Measurements from ENCODE around the gene UQCRQ. TPM values are rescaled to one million over a fixed set of nuclear protein-coding genes. Genes with fewer than 3 reads are reported as not detected.

Gene UQCRQ
- total RNA-seq: 100 to 1,000 TPM; 330 to 366 TPM

DNA sequence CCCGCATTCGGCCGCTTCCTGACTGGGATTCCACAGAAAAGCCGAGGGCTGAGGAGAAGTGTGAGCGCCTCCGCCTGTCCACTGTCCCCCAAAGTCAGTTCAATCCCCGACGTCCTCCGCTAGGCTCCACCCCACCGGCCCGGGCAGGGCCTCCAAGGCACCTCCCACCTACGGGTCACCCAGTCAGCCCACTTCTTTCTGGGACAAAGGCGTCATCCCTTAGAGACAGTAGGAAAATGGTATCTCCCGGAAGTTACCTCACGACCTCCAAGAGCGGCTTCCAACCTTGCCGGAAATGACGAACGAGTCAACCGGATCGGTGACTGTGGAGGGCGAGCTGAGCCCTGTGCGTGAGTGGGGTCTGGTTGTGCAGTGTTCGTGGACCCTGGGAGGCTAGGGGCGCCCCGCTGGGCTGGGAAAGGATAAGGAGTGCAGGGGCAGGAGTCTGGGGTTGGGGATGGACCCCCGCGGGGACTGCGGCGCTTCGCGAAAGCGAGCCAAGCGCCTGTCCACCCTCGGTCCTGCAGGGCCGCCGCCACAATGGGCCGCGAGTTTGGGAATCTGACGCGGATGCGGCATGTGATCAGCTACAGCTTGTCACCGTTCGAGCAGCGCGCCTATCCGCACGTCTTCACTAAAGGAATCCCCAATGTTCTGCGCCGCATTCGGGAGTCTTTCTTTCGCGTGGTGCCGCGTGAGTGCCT is at the start of gene UQCRQ, which contains the start of gene GDF9:
Gene UQCRQ (plus strand): TSS at position 301 of the 704 bp plus-strand sequence. CDS start 240 bp downstream, at position 541.
Gene GDF9 (minus strand): TSS at position 128 of the 704 bp plus-strand sequence. CDS start 1,936 bp downstream, outside the sequence.
- peaks cover 7% of the 10 kb centered on the region for H3K36me3 Mint-ChIP-seq
- peak within 1 kb of the TSS; percentile 99 for H3K4me3 Mint-ChIP-seq
- H3K27me3 Mint-ChIP-seq: no peaks in the 10 kb centered on the region
- ATAC-seq: peak; percentile 99 to 100
- H3K9me3 Mint-ChIP-seq: no peaks in the 10 kb centered on the region
- H3K4me1 Mint-ChIP-seq (ENCODE audit: low read depth in 2 of 2): peaks cover 18 to 28% of the 10 kb centered on the region in 2 donors
- peak within 1 kb of the TSS; percentile 94 to 97 for H3K27ac Mint-ChIP-seq
- DNase-seq (ENCODE audit: low spot score): peak; percentile 95

DNA sequence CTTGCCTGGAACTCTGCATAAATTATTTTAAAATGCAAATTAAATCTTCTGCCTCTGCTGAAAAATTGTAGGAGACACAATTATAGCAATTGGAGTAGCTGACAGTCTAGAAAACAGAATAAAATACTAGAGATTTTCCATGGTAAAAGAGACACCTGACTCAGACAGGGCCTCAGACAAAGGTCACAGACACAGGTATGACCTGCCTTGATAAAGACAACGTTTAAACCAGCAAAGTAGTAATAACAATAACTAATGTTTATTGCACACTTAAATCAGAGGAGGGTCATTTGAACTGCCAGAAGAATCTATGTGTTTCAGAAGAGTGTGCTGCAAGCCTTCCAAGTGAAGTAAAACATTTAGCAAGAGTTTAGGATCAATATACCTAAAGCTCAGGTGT is 49.4 kb upstream of the UQCRQ start:
- DNase-seq (ENCODE audit: low spot score): no peak
- Mint-ChIP-seq H3K4me3 (no peak overlapping the region), H3K36me3 (no peaks in the 10 kb centered on the region), H3K9me3 (no peaks in the 10 kb centered on the region), H3K4me1 (ENCODE audit: low read depth in 2 of 2) (peaks cover 9 to 15% of the 10 kb centered on the region in 2 donors), H3K27me3 (peaks cover 28 to 33% of the 10 kb centered on the region in 2 donors), H3K27ac (no peak overlapping the region)
- ATAC-seq: no peak

DNA sequence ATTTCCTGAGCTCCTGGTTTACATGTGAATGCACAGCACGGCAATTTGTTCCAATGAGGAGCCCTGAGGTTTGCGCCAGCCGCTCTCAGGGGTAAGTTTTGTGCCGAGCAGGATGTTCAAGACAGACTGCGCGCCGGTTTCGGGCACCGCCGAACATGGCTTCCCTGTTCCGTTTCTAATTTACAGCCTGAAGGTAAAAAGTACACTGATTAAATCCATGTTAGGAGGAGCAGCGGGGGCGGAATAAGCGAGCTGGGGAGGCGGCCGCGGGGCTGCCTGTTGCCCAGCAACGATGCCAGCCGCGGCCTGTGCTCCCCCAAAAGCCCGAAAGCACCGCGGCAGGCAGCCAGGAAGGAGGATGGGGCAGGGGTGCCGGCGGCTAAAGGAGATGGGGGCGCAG is 47.0 kb upstream of the UQCRQ start:
- H3K36me3 Mint-ChIP-seq: no peaks in the 10 kb centered on the region
- peak overlapping the region; percentile 13 for H3K4me3 Mint-ChIP-seq
- ATAC-seq (no peak), DNase-seq (ENCODE audit: low spot score) (no peak)
- H3K27ac Mint-ChIP-seq: no peak overlapping the region
- peaks cover 0 to 7% of the 10 kb centered on the region in 2 donors for H3K4me1 Mint-ChIP-seq (ENCODE audit: low read depth in 2 of 2)
- no peaks in the 10 kb centered on the region for H3K9me3 Mint-ChIP-seq
- H3K27me3 Mint-ChIP-seq: peaks cover 24 to 28% of the 10 kb centered on the region in 2 donors

DNA sequence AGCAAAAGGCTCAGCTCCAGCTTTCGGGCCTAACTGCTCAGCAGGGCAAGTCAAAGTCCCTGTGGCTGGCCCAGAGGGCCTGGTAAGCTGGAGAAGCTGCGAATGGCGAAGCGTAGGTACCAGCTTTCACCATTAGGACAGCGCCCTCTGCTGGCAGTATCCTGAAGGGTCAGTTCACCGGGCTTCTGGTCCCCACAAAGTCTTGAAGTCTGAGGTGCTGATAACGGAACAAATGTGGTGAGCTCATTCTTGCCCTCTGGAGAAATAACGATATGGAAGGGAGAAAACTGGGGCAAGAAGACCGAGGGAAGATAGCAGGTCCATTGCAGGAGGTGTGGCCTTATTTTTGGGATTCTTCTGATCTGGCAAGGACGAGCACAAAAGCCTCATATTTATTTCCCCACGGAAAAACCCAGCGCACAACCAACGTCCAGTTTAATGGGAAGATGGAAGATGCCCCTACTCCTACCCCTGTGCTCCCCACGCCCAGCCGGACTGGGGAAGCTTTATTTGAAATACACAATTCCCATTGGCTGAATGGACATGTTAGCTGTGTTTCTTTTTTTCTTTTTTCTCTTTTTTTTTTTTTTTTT is 46.2 kb upstream of the UQCRQ start:
- no peak overlapping the region for H3K27ac Mint-ChIP-seq
- H3K27me3 Mint-ChIP-seq: peaks cover 24 to 29% of the 10 kb centered on the region in 2 donors
- peak; percentile 87 to 91 for ATAC-seq
- DNase-seq (ENCODE audit: low spot score): peak; percentile 85
- peaks cover 0 to 7% of the 10 kb centered on the region in 2 donors for H3K4me1 Mint-ChIP-seq (ENCODE audit: low read depth in 2 of 2)
- H3K4me3 Mint-ChIP-seq: no peak overlapping the region
- no peaks in the 10 kb centered on the region for H3K36me3 Mint-ChIP-seq
- no peaks in the 10 kb centered on the region for H3K9me3 Mint-ChIP-seq

DNA sequence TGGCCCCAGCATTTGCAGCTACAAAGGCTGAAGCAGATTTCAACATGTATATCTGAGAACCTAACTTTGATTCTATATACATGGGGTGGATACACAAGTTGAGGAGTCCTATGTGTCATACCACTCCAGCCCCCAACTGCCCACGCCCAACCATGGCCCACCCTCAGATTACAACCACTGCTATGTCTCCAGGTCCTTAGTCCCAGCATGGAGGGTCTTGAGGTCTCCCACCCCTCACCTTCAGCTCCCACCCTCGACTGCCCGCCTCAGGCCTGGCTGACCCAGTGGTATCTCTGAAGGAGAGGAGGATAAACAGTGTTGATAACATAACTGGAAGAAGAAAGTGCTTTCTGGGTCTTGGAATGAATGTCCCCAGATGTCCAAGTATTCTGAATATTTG is 45.1 kb upstream of the UQCRQ start:
- no peak for ATAC-seq
- H3K4me3 Mint-ChIP-seq: no peak overlapping the region
- no peaks in the 10 kb centered on the region for H3K36me3 Mint-ChIP-seq
- H3K27me3 Mint-ChIP-seq: peaks cover 24 to 30% of the 10 kb centered on the region in 2 donors
- H3K4me1 Mint-ChIP-seq (ENCODE audit: low read depth in 2 of 2): peaks cover 0 to 7% of the 10 kb centered on the region in 2 donors
- H3K27ac Mint-ChIP-seq: no peak overlapping the region
- H3K9me3 Mint-ChIP-seq: no peaks in the 10 kb centered on the region
- no peak for DNase-seq (ENCODE audit: low spot score)

DNA sequence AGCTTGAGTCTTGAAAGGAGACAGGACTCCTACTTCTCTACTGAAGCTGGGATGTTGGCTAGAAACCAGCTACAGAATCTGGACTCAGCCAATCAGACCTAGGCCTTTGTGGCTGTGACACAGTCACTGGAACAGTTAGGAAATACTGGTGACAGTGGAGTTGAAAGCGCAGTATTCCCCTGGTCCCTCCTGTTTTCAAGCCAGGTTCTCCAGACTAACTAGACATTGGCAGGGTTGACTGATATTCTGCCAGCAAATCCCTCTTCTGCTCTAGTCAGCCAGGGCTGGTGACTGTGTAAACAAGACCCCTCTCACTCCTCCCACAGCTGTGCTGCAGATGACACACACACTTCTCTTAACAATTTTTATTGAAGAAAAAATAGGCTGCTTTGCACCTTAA is 44.7 kb upstream of the UQCRQ start:
- H3K27ac Mint-ChIP-seq: no peak overlapping the region
- H3K4me3 Mint-ChIP-seq: no peak overlapping the region

DNA sequence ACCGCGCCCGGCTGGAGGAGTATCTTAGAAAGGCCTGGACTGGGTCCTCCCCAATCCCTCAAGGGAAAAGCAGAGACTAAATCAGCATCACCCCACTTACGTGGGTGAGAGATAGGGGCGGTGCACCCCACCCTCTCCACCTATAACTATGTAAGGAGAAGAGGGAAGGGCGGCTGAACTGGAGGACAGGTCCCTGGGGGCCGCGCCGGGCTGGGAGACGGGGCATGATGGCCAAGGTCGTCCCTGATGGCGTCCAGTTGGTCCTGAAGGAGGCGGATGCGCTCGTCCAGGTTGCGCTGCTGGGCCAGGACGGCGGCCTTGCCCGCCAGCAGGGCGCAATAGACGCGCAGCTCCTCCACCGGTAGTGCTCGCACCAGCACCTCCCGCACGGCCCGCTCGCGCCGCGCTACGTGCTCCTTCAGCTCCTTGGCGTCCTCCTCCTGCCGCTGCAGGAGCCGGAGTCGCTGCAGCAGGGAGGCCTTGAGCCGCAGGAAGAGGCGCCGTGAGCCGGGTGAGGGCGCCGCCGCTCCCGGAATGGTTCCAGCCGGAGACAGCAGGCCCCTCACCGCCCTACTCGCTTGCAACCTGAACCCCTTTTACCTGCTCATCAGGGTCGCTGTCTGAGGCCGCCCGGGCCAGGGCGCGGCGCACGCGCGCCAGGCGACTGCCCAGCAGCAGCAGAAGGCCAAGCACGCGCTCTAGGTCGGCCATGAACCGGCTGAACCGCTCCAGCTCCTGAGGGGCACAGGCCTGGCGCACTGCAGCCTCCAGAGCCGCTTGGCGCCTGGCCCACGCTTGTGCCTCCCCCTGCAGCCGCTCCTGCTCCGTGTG is 43.6 kb upstream of the UQCRQ start:
- DNase-seq (ENCODE audit: low spot score): no peak
- ATAC-seq: no peak
- H3K9me3 Mint-ChIP-seq: no peaks in the 10 kb centered on the region
- H3K4me3 Mint-ChIP-seq: no peak overlapping the region
- H3K36me3 Mint-ChIP-seq: no peaks in the 10 kb centered on the region
- H3K27me3 Mint-ChIP-seq: peaks cover 37 to 40% of the 10 kb centered on the region in 2 donors
- no peak overlapping the region for H3K27ac Mint-ChIP-seq
- peaks cover 0 to 11% of the 10 kb centered on the region in 2 donors for H3K4me1 Mint-ChIP-seq (ENCODE audit: low read depth in 2 of 2)

More for the DNA sequence above, 44.7 kb upstream of the UQCRQ start:
- H3K27me3 Mint-ChIP-seq: peaks cover 26 to 33% of the 10 kb centered on the region in 2 donors
- DNase-seq (ENCODE audit: low spot score): no peak
- no peaks in the 10 kb centered on the region for H3K9me3 Mint-ChIP-seq
- ATAC-seq: no peak
- peaks cover 0 to 8% of the 10 kb centered on the region in 2 donors for H3K4me1 Mint-ChIP-seq (ENCODE audit: low read depth in 2 of 2)
- no peaks in the 10 kb centered on the region for H3K36me3 Mint-ChIP-seq

DNA sequence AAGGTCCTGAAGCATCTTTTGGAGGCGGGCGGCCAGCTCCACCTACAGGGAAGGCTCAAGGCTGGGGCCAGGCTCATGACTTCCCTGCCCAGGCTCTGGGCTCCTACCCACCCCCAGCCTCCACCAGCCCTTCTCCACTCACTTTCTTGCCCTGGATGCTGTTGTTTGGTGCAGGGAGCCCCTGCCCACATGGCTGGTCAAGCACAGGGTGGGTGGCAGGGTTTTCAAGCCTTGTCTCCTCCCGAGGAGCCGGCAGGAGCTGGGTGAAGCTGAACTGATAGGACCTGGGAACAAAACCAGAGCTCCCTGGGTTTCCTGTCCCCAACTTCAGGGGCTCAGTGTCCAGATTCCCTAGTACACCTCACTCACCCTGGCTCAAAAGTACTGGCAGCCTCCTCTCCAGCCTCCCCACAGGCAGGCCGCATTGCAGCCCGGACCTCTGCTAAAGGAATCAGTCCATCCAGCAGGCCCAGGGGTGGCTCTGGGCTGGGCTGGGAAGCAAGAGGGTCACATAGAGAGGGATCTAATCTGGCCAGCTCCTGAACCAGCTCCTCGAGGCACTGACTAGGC is 42.9 kb upstream of the UQCRQ start:
- Mint-ChIP-seq H3K27me3 (peaks cover 37 to 38% of the 10 kb centered on the region in 2 donors), H3K9me3 (no peaks in the 10 kb centered on the region), H3K27ac (no peak overlapping the region), H3K4me1 (ENCODE audit: low read depth in 2 of 2) (peaks cover 0 to 11% of the 10 kb centered on the region in 2 donors), H3K36me3 (no peaks in the 10 kb centered on the region), H3K4me3 (no peak overlapping the region)
- DNase-seq (ENCODE audit: low spot score) (no peak), ATAC-seq (no peak)

DNA sequence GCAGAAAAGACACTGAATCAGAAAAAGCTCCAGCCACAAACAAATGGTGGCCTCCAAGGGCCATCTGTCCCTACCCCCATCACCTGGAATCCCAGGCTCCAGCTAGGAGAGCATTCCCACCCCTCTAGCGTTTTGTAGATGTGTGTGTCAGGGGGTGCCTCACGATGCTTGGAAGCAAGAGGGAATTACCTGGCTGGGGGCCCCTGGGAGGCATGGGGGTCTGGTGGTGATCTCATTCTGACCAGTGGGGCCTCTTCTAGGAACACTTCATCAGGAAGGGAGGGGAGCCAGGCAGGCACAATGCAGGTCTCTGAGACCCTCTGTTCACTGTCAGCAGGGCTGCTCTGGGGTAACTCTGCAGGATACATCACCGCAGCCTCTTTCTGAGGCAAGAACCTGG is 42.0 kb upstream of the UQCRQ start:
- Mint-ChIP-seq H3K27ac (no peak overlapping the region), H3K36me3 (no peaks in the 10 kb centered on the region), H3K9me3 (no peaks in the 10 kb centered on the region), H3K27me3 (peaks cover 28 to 34% of the 10 kb centered on the region in 2 donors), H3K4me1 (ENCODE audit: low read depth in 2 of 2) (peaks cover 0 to 13% of the 10 kb centered on the region in 2 donors), H3K4me3 (no peak overlapping the region)
- ATAC-seq (no peak), DNase-seq (ENCODE audit: low spot score) (no peak)

DNA sequence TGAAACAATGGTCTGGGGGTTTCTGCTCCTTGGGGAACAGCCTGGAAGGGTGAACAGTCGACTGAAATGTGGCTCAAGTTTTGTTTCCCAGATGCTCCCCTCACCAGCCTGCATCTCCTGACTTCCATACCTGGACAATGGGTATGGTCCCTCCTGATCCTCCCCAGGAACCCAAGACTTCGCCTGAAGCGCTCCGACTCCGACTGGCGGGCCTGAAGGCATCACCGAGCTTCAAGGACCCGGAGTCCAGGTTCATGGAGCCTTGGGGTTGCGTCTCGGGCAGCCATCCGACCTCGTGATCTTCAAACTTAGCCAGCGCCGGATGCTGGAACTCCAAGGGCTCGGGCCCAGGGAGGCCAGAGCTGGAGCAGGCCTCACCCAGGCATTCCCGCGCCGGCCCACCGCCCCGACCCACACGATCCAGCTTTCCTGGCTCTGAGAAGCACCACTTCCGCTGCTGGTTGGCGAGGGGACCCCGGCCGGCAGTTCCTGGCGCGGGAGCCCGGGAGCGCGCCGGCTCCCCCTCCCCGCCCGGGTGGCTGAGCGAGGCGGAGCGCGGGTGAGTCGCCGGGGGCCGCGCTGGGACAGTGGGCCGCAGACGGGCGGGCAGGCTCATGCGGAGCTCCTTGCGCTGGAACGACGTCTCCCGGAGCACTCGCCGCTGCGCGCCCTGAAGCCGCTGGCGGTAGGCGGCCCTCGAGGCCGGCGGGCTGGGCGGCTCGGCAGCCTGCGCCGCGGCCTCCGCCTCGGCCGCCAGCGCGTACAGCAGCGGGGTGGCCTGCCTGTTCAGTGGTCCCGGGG is 41.2 kb upstream of the UQCRQ start:
- no peaks in the 10 kb centered on the region for H3K9me3 Mint-ChIP-seq
- ATAC-seq: no peak
- no peaks in the 10 kb centered on the region for H3K36me3 Mint-ChIP-seq
- no peak overlapping the region for H3K27ac Mint-ChIP-seq
- peaks cover 22 to 31% of the 10 kb centered on the region in 2 donors for H3K27me3 Mint-ChIP-seq
- H3K4me1 Mint-ChIP-seq (ENCODE audit: low read depth in 2 of 2): peaks cover 5 to 13% of the 10 kb centered on the region in 2 donors
- DNase-seq (ENCODE audit: low spot score): no peak
- H3K4me3 Mint-ChIP-seq: no peak overlapping the region

DNA sequence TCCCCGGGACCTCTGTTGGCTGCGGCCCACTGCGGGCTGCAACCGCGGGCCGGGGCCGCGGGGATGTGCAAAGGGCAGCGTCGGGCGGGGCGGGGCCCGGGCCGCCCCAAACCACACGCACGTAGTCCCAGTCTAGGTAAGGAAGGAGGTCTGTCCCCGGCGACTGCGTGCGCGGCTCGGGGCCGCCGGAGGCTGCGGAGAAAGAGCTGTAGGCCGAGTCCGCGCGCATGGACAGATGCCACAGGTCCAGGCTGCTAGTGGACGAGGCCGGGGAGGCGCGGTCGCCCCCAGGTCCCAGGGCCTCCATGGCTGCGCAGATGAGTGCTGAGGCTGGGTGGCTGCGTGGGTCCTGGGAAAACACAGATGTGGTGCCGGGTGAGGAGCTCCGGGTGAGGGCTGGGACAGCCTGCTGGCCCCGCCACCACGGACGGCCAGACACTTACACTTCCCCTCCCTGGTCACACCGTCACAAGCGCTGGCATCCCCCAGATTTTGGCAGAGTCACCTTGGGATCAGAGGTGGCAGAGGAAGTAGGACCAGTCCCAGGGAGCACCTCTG is 40.5 kb upstream of the UQCRQ start:
- H3K4me1 Mint-ChIP-seq (ENCODE audit: low read depth in 2 of 2): peaks cover 5 to 11% of the 10 kb centered on the region in 2 donors
- peak overlapping the region; percentile 38 for H3K4me3 Mint-ChIP-seq
- H3K9me3 Mint-ChIP-seq: no peaks in the 10 kb centered on the region
- DNase-seq (ENCODE audit: low spot score): no peak
- ATAC-seq: peak; percentile 37
- H3K27me3 Mint-ChIP-seq: peaks cover 18 to 29% of the 10 kb centered on the region in 2 donors
- no peak overlapping the region for H3K27ac Mint-ChIP-seq
- H3K36me3 Mint-ChIP-seq: no peaks in the 10 kb centered on the region

DNA sequence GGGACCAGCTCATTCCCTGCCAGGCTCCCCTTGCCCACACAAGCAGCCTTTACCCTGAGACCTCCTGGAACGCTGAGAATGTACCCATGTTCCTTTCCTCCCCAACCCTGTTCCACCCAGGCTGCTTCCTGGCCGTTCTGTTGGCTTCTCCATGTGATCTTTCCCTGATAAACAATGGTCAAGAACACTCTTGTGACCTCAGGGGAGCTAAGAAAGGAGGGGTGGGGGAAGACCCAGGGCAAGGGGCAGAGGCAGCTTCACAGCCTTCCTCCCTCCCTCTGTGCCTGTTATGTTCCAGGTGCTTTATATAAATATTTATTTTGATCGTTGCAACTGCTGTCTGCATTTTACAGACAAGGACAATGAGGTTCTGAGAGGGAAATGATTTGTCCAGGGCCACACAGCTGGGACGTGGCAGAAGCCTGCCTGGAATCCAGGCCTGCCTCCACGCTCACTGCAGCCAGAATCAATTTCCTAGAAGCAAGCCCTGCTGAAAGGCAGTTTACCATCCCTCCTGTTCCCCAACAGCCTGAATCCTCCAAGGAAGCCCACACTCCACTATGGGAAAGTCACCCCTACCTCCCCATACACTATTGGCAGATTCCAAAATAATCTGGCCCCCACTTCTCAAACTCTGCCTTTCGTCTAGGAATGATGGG is 39.9 kb upstream of the UQCRQ start:
- DNase-seq (ENCODE audit: low spot score): no peak
- Mint-ChIP-seq H3K27me3 (peaks cover 18 to 29% of the 10 kb centered on the region in 2 donors), H3K27ac (no peak overlapping the region), H3K4me3 (peak overlapping the region; percentile 38), H3K36me3 (no peaks in the 10 kb centered on the region), H3K4me1 (ENCODE audit: low read depth in 2 of 2) (peaks cover 5 to 11% of the 10 kb centered on the region in 2 donors), H3K9me3 (no peaks in the 10 kb centered on the region)
- no peak for ATAC-seq
